Loucy (cell line): ENCODE results near the gene HBS1L.

Source experiments
- H2AFZ ChIP-seq: fragments of 200-600 bp; sonication (generic); 2 replicates; pipeline ENCODE4 v1.6.0; 2016; ENCODE audit warnings: antibody characterized with exemption, mild to moderate bottlenecking, low read length, moderate library complexity
- H3F3A ChIP-seq: fragments of 200-600 bp; 2 replicates; pipeline ENCODE4 v1.6.0; 2016; ENCODE audit warnings: antibody characterized with exemption, low read depth, mild to moderate bottlenecking
- H3K27me3 ChIP-seq: fragments of 200-600 bp; sonication (generic); 2 replicates; pipeline ENCODE4 v1.6.1; 2014; ENCODE audit warnings: low read length, mild to moderate bottlenecking; ENCODE audit not compliant: insufficient read depth, poor library complexity, severe bottlenecking
- H3K36me3 ChIP-seq: fragments of 200-600 bp; sonication (generic); 2 replicates; pipeline ENCODE4 v1.6.1; 2016; ENCODE audit warnings: low read length; ENCODE audit not compliant: insufficient read depth
- H3K4me1 ChIP-seq: fragments of 200-600 bp; sonication (generic); 2 replicates; pipeline ENCODE4 v1.5.1; 2014; ENCODE audit warnings: low read length, mild to moderate bottlenecking; ENCODE audit not compliant: insufficient read depth, poor library complexity, severe bottlenecking
- H3K4me2 ChIP-seq: fragments of 200-600 bp; sonication (generic); 2 replicates; pipeline ENCODE4 v1.6.0; 2014; ENCODE audit warnings: antibody characterized with exemption, low read length, low read depth, mild to moderate bottlenecking; ENCODE audit not compliant: poor library complexity, severe bottlenecking
- H3K4me3 ChIP-seq: fragments of 200-600 bp; sonication (generic); 2 replicates; pipeline ENCODE4 v1.5.1; 2014; ENCODE audit warnings: low read length, mild to moderate bottlenecking, mixed read lengths; ENCODE audit not compliant: poor library complexity, severe bottlenecking
- H3K79me2 ChIP-seq: fragments of 200-600 bp; sonication (generic); 2 replicates; pipeline ENCODE4 v1.6.1; 2014; ENCODE audit warnings: low read length; ENCODE audit not compliant: insufficient read depth
- H3K9ac ChIP-seq: fragments of 200-600 bp; sonication (generic); 2 replicates; pipeline ENCODE4 v1.6.0; 2014; ENCODE audit warnings: mild to moderate bottlenecking, low read depth, low read length, moderate library complexity; ENCODE audit not compliant: poor library complexity, severe bottlenecking
- H3K9me2 ChIP-seq: fragments of 200-600 bp; sonication (generic); replicated peaks from 2 replicates; pipeline ENCODE4 v1.6.1; 2016; ENCODE audit warnings: low read depth, low read length, mixed read lengths
- H3K9me3 ChIP-seq: fragments of 200-600 bp; sonication (generic); 2 replicates; pipeline ENCODE4 v1.6.1; 2014; ENCODE audit warnings: mild to moderate bottlenecking, antibody characterized with exemption, low read length, low read depth; ENCODE audit not compliant: insufficient read depth
- H4K20me1 ChIP-seq: fragments of 200-600 bp; sonication (generic); 2 replicates; pipeline ENCODE4 v1.6.0; 2014; ENCODE audit warnings: antibody characterized with exemption, low read length, mild to moderate bottlenecking; ENCODE audit not compliant: insufficient read depth, poor library complexity, severe bottlenecking
- CTCF ChIP-seq: fragments of 200-600 bp; sonication (generic); conservative IDR thresholded peaks from 2 replicates; pipeline ENCODE4 v1.5.1; 2014; ENCODE audit warnings: mild to moderate bottlenecking, antibody characterized with exemption, low read length
- EZH2phosphoT487 ChIP-seq: fragments of 200-600 bp; IDR thresholded peaks from 2 replicates; pipeline ENCODE4 v1.6.1; 2018; ENCODE audit warnings: antibody characterized with exemption, mild to moderate bottlenecking, moderate library complexity, borderline replicate concordance

The HBS1L gene

GRCh38 chr6:134974370-134974769, 80.3 kb downstream of the HBS1L start:
- Histone ChIP-seq H3K27me3 (no peaks in the 10 kb centered on the region), H3K9me3 (no peaks in the 10 kb centered on the region), H4K20me1 (no peaks in the 10 kb centered on the region), H3K4me1 (no peaks in the 10 kb centered on the region), H3K4me2 (no peak overlapping the region), H3K9me2 (no peaks in the 10 kb centered on the region), H3K79me2 (no peaks in the 10 kb centered on the region), H3K4me3 (no peak overlapping the region), H3F3A (no peaks in the 10 kb centered on the region), H3K36me3 (peaks cover 24% of the 10 kb centered on the region), H2AFZ (no peak overlapping the region), H3K9ac (no peak overlapping the region)
- TF ChIP-seq EZH2phosphoT487 (no peak), CTCF (no peak)

GRCh38 chr6:134967711-134968110, 86.9 kb downstream of the HBS1L start:
- no peaks in the 10 kb centered on the region for H3K4me1 ChIP-seq
- no peaks in the 10 kb centered on the region for H4K20me1 ChIP-seq
- no peaks in the 10 kb centered on the region for H3K27me3 ChIP-seq
- H3K4me2 ChIP-seq, result no peak overlapping the region
- H3K9me3 ChIP-seq, result no peaks in the 10 kb centered on the region
- no peaks in the 10 kb centered on the region for H3F3A ChIP-seq
- no peak for TF ChIP-seq CTCF
- no peak for TF ChIP-seq EZH2phosphoT487
- no peaks in the 10 kb centered on the region for H3K9me2 ChIP-seq
- no peak overlapping the region for H3K9ac ChIP-seq
- no peaks in the 10 kb centered on the region for H3K79me2 ChIP-seq
- H3K36me3 ChIP-seq, result peaks cover 32% of the 10 kb centered on the region
- no peak overlapping the region for H3K4me3 ChIP-seq
- H2AFZ ChIP-seq, result no peak overlapping the region

- peaks cover 3% of the 10 kb centered on the region; the same call in 1 of the 2 replicates for H3K9me3 ChIP-seq
Measured at GRCh38 chr6:134964451-134965203, 90.0 kb downstream of the HBS1L start.

More at GRCh38 chr6:134964451-134965203, 90.0 kb downstream of the HBS1L start:
- Histone ChIP-seq H3K9ac (no peak overlapping the region), H3K27me3 (no peaks in the 10 kb centered on the region), H3K79me2 (no peaks in the 10 kb centered on the region), H4K20me1 (no peaks in the 10 kb centered on the region), H3F3A (no peaks in the 10 kb centered on the region), H3K9me2 (no peaks in the 10 kb centered on the region), H2AFZ (no peak overlapping the region), H3K36me3 (peaks cover 35% of the 10 kb centered on the region; the same call in 1 of the 2 replicates), H3K4me2 (no peak overlapping the region), H3K4me3 (no peak overlapping the region), H3K4me1 (peaks cover 12% of the 10 kb centered on the region)
- no peak for TF ChIP-seq CTCF
- TF ChIP-seq EZH2phosphoT487, result no peak
